ENCODE measurements around the gene PLA2G4B.

GRCh38 chr15:41877631-41878354 is 39.1 kb downstream of the PLA2G4B start:
- TF ChIP-seq, protein P1, sequence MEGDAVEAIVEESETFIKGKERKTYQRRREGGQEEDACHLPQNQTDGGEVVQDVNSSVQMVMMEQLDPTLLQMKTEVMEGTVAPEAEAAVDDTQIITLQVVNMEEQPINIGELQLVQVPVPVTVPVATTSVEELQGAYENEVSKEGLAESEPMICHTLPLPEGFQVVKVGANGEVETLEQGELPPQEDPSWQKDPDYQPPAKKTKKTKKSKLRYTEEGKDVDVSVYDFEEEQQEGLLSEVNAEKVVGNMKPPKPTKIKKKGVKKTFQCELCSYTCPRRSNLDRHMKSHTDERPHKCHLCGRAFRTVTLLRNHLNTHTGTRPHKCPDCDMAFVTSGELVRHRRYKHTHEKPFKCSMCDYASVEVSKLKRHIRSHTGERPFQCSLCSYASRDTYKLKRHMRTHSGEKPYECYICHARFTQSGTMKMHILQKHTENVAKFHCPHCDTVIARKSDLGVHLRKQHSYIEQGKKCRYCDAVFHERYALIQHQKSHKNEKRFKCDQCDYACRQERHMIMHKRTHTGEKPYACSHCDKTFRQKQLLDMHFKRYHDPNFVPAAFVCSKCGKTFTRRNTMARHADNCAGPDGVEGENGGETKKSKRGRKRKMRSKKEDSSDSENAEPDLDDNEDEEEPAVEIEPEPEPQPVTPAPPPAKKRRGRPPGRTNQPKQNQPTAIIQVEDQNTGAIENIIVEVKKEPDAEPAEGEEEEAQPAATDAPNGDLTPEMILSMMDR (IDR thresholded peaks at IDR 0.05) = no peak
- no peak for TF ChIP-seq POLR2A (IDR thresholded peaks at IDR 0.05)
